Activated CD4-positive, alpha-beta T cell treated with anti-CD3 and anti-CD28 coated beads, Interleukin-2, amount 10 ng/mL, durations not matched to agents 7 days and 5 days (primary cell): ENCODE data around the gene TMEM132C. TPM values are rescaled to one million over a fixed set of nuclear protein-coding genes. Genes with fewer than 3 reads are reported as not detected.
A peak's percentile ranks its signal among the peaks of the same experiment; 100 is the strongest.

Experiments used
- CTCF ChIA-PET: fragments of 350-600 bp; sonication (Branson Sonifier 250); formaldehyde crosslinking; loops from one replicate; lab custom pipeline; 2021; ENCODE audit warnings: antibody characterized with exemption; lab: Charles Lee
- POLR2A ChIA-PET: fragments of 350-600 bp; sonication (Branson Sonifier 250); formaldehyde crosslinking; loops from one replicate; lab custom pipeline; 2021; ENCODE audit warnings: antibody characterized with exemption; lab: Charles Lee
- DNase-seq: peaks from one replicate; pipeline ENCODE4 v3.0.0-alpha.2; 2020
- H3K27ac Mint-ChIP-seq: one replicate; pipeline ENCODE4 v1.8.0; 2021; ENCODE audit warnings: mild to moderate bottlenecking, moderate library complexity, mixed read lengths
- H3K27me3 Mint-ChIP-seq: one replicate; pipeline ENCODE4 v1.8.0; 2021; ENCODE audit warnings: mixed read lengths
- H3K36me3 Mint-ChIP-seq: one replicate; pipeline ENCODE4 v1.8.0; 2021; ENCODE audit warnings: low read depth, mixed read lengths
- H3K4me1 Mint-ChIP-seq: one replicate; pipeline ENCODE4 v1.8.0; 2021; ENCODE audit warnings: mixed read lengths
- H3K4me3 Mint-ChIP-seq: one replicate; pipeline ENCODE4 v1.8.0; 2021; ENCODE audit warnings: mild to moderate bottlenecking, moderate library complexity, mixed read lengths
- H3K9me3 Mint-ChIP-seq: one replicate; pipeline ENCODE4 v1.8.0; 2021; ENCODE audit warnings: mixed read lengths
- total RNA-seq, 2 experiments: library from RNA; stranded (reverse); gene quantifications; one replicate each; pipeline ENCODE4 v1.2.3, GENCODE V29; 2021

Gene TMEM132C
- total RNA-seq, 2 experiments from 2014 or later: not detected

- no peaks in the 10 kb centered on the region for H3K4me1 Mint-ChIP-seq
- no peaks in the 10 kb centered on the region for H3K27me3 Mint-ChIP-seq
- H3K27ac Mint-ChIP-seq: no peak overlapping the region
- CTCF ChIA-PET: no interaction called here
- no peak for DNase-seq
- H3K9me3 Mint-ChIP-seq: no peaks in the 10 kb centered on the region
- H3K4me3 Mint-ChIP-seq: no peak overlapping the region
- POLR2A ChIA-PET: no interaction called here
- no peaks in the 10 kb centered on the region for H3K36me3 Mint-ChIP-seq
Measured at GRCh38 chr12:128639089-128639488, 372.1 kb downstream of the TMEM132C start.

GRCh38 chr12:128643155-128643554, 376.2 kb downstream of the TMEM132C start:
- H3K27me3 Mint-ChIP-seq: no peaks in the 10 kb centered on the region
- H3K36me3 Mint-ChIP-seq: no peaks in the 10 kb centered on the region
- ChIA-PET POLR2A (no interaction called here), CTCF (no interaction called here)
- DNase-seq: no peak
- no peak overlapping the region for H3K4me3 Mint-ChIP-seq
- H3K9me3 Mint-ChIP-seq: peaks cover 6% of the 10 kb centered on the region
- H3K4me1 Mint-ChIP-seq: no peaks in the 10 kb centered on the region
- H3K27ac Mint-ChIP-seq: no peak overlapping the region

- CTCF ChIA-PET: no interaction called here
- Mint-ChIP-seq H3K4me3 (no peak overlapping the region), H3K27me3 (no peaks in the 10 kb centered on the region)
Measured at GRCh38 chr12:128644664-128645296, 377.8 kb downstream of the TMEM132C start.

GRCh38 chr12:128649902-128650301, 382.9 kb downstream of the TMEM132C start:
- POLR2A ChIA-PET: interaction anchor here (0.6 kb wide), 1 partner anchor 104 kb away, joined by 3 read pairs; no protein-coding TSS in a partner anchor
- Mint-ChIP-seq H3K9me3 (peaks cover 9% of the 10 kb centered on the region), H3K36me3 (no peaks in the 10 kb centered on the region), H3K27me3 (no peaks in the 10 kb centered on the region), H3K4me3 (no peak overlapping the region), H3K4me1 (no peaks in the 10 kb centered on the region), H3K27ac (no peak overlapping the region)
- DNase-seq: no peak
- CTCF ChIA-PET: no interaction called here

More at GRCh38 chr12:128644664-128645296, 377.8 kb downstream of the TMEM132C start:
- no peaks in the 10 kb centered on the region for H3K36me3 Mint-ChIP-seq
- no peak overlapping the region for H3K27ac Mint-ChIP-seq
- H3K4me1 Mint-ChIP-seq: no peaks in the 10 kb centered on the region
- H3K9me3 Mint-ChIP-seq: peaks cover 9% of the 10 kb centered on the region
- POLR2A ChIA-PET: no interaction called here
- peak; percentile 13 for DNase-seq

GRCh38 chr12:128652136-128652751, 385.3 kb downstream of the TMEM132C start:
- Mint-ChIP-seq H3K27ac (no peak overlapping the region), H3K4me3 (no peak overlapping the region), H3K36me3 (no peaks in the 10 kb centered on the region), H3K4me1 (no peaks in the 10 kb centered on the region), H3K27me3 (no peaks in the 10 kb centered on the region), H3K9me3 (peaks cover 8% of the 10 kb centered on the region)
- no peak for DNase-seq
- POLR2A ChIA-PET: no interaction called here
- CTCF ChIA-PET: no interaction called here

GRCh38 chr12:128654468-128654867, 387.5 kb downstream of the TMEM132C start:
- Mint-ChIP-seq H3K9me3 (no peaks in the 10 kb centered on the region), H3K36me3 (no peaks in the 10 kb centered on the region), H3K4me3 (no peak overlapping the region), H3K27ac (no peak overlapping the region), H3K27me3 (no peaks in the 10 kb centered on the region), H3K4me1 (no peaks in the 10 kb centered on the region)
- DNase-seq: no peak
- CTCF ChIA-PET: no interaction called here
- POLR2A ChIA-PET: no interaction called here

- no peak overlapping the region for H3K27ac Mint-ChIP-seq
- H3K4me1 Mint-ChIP-seq: no peaks in the 10 kb centered on the region
- ChIA-PET POLR2A (no interaction called here), CTCF (no interaction called here)
- H3K36me3 Mint-ChIP-seq: no peaks in the 10 kb centered on the region
- no peak overlapping the region for H3K4me3 Mint-ChIP-seq
- no peaks in the 10 kb centered on the region for H3K9me3 Mint-ChIP-seq
- DNase-seq: no peak
- H3K27me3 Mint-ChIP-seq: no peaks in the 10 kb centered on the region
Measured at GRCh38 chr12:128657378-128657777, 390.4 kb downstream of the TMEM132C start.

GRCh38 chr12:128660532-128661225, 393.7 kb downstream of the TMEM132C start:
- CTCF ChIA-PET: no interaction called here
- H3K27me3 Mint-ChIP-seq: no peaks in the 10 kb centered on the region

GRCh38 chr12:128661226-128661569, 394.2 kb downstream of the TMEM132C start:
- ChIA-PET POLR2A (no interaction called here), CTCF (no interaction called here)
- no peak for DNase-seq
- H3K9me3 Mint-ChIP-seq: peaks cover 5% of the 10 kb centered on the region
- H3K4me3 Mint-ChIP-seq: no peak overlapping the region
- no peak overlapping the region for H3K27ac Mint-ChIP-seq
- no peaks in the 10 kb centered on the region for H3K36me3 Mint-ChIP-seq
- H3K27me3 Mint-ChIP-seq: no peaks in the 10 kb centered on the region
- no peaks in the 10 kb centered on the region for H3K4me1 Mint-ChIP-seq

More at GRCh38 chr12:128660532-128661225, 393.7 kb downstream of the TMEM132C start:
- DNase-seq: no peak
- POLR2A ChIA-PET: no interaction called here
- Mint-ChIP-seq H3K27ac (no peak overlapping the region), H3K4me3 (no peak overlapping the region), H3K9me3 (peaks cover 5% of the 10 kb centered on the region), H3K4me1 (no peaks in the 10 kb centered on the region), H3K36me3 (no peaks in the 10 kb centered on the region)

- Mint-ChIP-seq H3K27ac (no peak overlapping the region), H3K36me3 (no peaks in the 10 kb centered on the region), H3K4me3 (no peak overlapping the region), H3K4me1 (no peaks in the 10 kb centered on the region), H3K27me3 (no peaks in the 10 kb centered on the region), H3K9me3 (peaks cover 6% of the 10 kb centered on the region)
- CTCF ChIA-PET: no interaction called here
- POLR2A ChIA-PET: no interaction called here
- no peak for DNase-seq
Measured at GRCh38 chr12:128662101-128662500, 395.1 kb downstream of the TMEM132C start.

GRCh38 chr12:128664501-128664900, 397.5 kb downstream of the TMEM132C start:
- Mint-ChIP-seq H3K27ac (no peak overlapping the region), H3K4me3 (no peak overlapping the region), H3K27me3 (no peaks in the 10 kb centered on the region), H3K9me3 (peaks cover 9% of the 10 kb centered on the region), H3K4me1 (no peaks in the 10 kb centered on the region), H3K36me3 (no peaks in the 10 kb centered on the region)
- CTCF ChIA-PET: no interaction called here
- POLR2A ChIA-PET: no interaction called here
- no peak for DNase-seq

GRCh38 chr12:128667193-128667592, 400.2 kb downstream of the TMEM132C start:
- Mint-ChIP-seq H3K9me3 (peaks cover 12% of the 10 kb centered on the region), H3K36me3 (no peaks in the 10 kb centered on the region), H3K27ac (no peak overlapping the region), H3K27me3 (no peaks in the 10 kb centered on the region), H3K4me1 (no peaks in the 10 kb centered on the region), H3K4me3 (no peak overlapping the region)
- no peak for DNase-seq
- POLR2A ChIA-PET: no interaction called here
- CTCF ChIA-PET: no interaction called here

GRCh38 chr12:128671528-128672042, 404.6 kb downstream of the TMEM132C start:
- POLR2A ChIA-PET: no interaction called here
- Mint-ChIP-seq H3K4me3 (no peak overlapping the region), H3K4me1 (no peaks in the 10 kb centered on the region), H3K27ac (no peak overlapping the region), H3K9me3 (peaks cover 7% of the 10 kb centered on the region), H3K36me3 (no peaks in the 10 kb centered on the region), H3K27me3 (no peaks in the 10 kb centered on the region)
- CTCF ChIA-PET: no interaction called here
- DNase-seq: no peak
